IPS-18c (cell line): Measurements from ENCODE around the gene EGFR.
"Not testable (repeated sequence)": the region's sequence is repeated elsewhere in the genome, so short reads cannot be mapped to it uniquely, and the experiment has no call there.

Experiments used
- H3K4me3 ChIP-seq: 2 replicates; pipeline ENCODE4 v1.7.0; 2013; ENCODE audit warnings: low read depth, mild to moderate bottlenecking, low read length, moderate library complexity; ENCODE audit not compliant: insufficient read depth
- H3K9me3 ChIP-seq: one replicate; pipeline ENCODE4 v1.6.1; 2013; ENCODE audit warnings: mild to moderate bottlenecking, low read length, moderate library complexity; ENCODE audit not compliant: control insufficient read depth, insufficient read depth

The EGFR gene

GRCh38 chr7:55026867-55027490 is 8.2 kb downstream of the EGFR start:
- no peak overlapping the region for H3K4me3 ChIP-seq

GRCh38 chr7:55028011-55028410 is 9.2 kb downstream of the EGFR start:
- H3K4me3 ChIP-seq = no peak overlapping the region
- no peaks in the 10 kb centered on the region for H3K9me3 ChIP-seq

More at GRCh38 chr7:55026867-55027490, 8.2 kb downstream of the EGFR start:
- no peaks in the 10 kb centered on the region for H3K9me3 ChIP-seq

- Histone ChIP-seq H3K9me3 (no peaks in the 10 kb centered on the region), H3K4me3 (no peak overlapping the region)
Observed at GRCh38 chr7:55030314-55030713, 11.5 kb downstream of the EGFR start.

GRCh38 chr7:55031075-55031474 is 12.3 kb downstream of the EGFR start:
- Histone ChIP-seq H3K9me3 (no peaks in the 10 kb centered on the region), H3K4me3 (no peak overlapping the region)

- Histone ChIP-seq H3K9me3 (no peaks in the 10 kb centered on the region), H3K4me3 (no peak overlapping the region)
Observed at GRCh38 chr7:55032069-55032699, 13.4 kb downstream of the EGFR start.

- no peak overlapping the region for H3K4me3 ChIP-seq
- no peaks in the 10 kb centered on the region for H3K9me3 ChIP-seq
Observed at GRCh38 chr7:55033236-55033846, 14.5 kb downstream of the EGFR start.

- no peak overlapping the region for H3K4me3 ChIP-seq
- no peaks in the 10 kb centered on the region for H3K9me3 ChIP-seq
Observed at GRCh38 chr7:55034776-55035175, 16.0 kb downstream of the EGFR start.

GRCh38 chr7:55035410-55035809 is 16.6 kb downstream of the EGFR start:
- not testable (repeated sequence) for H3K4me3 ChIP-seq, H3K9me3 ChIP-seq

GRCh38 chr7:55036950-55037736 is 18.3 kb downstream of the EGFR start:
- H3K4me3 ChIP-seq = no peak overlapping the region

GRCh38 chr7:55043691-55044370 is 25.0 kb downstream of the EGFR start:
- Histone ChIP-seq H3K9me3 (no peaks in the 10 kb centered on the region), H3K4me3 (no peak overlapping the region)

More at GRCh38 chr7:55036950-55037736, 18.3 kb downstream of the EGFR start:
- H3K9me3 ChIP-seq = no peaks in the 10 kb centered on the region

- Histone ChIP-seq H3K4me3 (no peak overlapping the region), H3K9me3 (no peaks in the 10 kb centered on the region)
Observed at GRCh38 chr7:55044371-55044717, 25.5 kb downstream of the EGFR start.

- Histone ChIP-seq H3K4me3 (no peak overlapping the region), H3K9me3 (no peaks in the 10 kb centered on the region)
Observed at GRCh38 chr7:55044791-55045190, 26.0 kb downstream of the EGFR start.

- no peaks in the 10 kb centered on the region for H3K9me3 ChIP-seq
Observed at GRCh38 chr7:55046582-55047342, 27.9 kb downstream of the EGFR start.

GRCh38 chr7:55048221-55048859 is 29.5 kb downstream of the EGFR start:
- Histone ChIP-seq H3K4me3 (no peak overlapping the region), H3K9me3 (no peaks in the 10 kb centered on the region)

More at GRCh38 chr7:55046582-55047342, 27.9 kb downstream of the EGFR start:
- no peak overlapping the region for H3K4me3 ChIP-seq

- Histone ChIP-seq H3K4me3 (no peak overlapping the region), H3K9me3 (no peaks in the 10 kb centered on the region)
Observed at GRCh38 chr7:55050281-55050680, 31.5 kb downstream of the EGFR start.

- Histone ChIP-seq H3K9me3 (no peaks in the 10 kb centered on the region), H3K4me3 (no peak overlapping the region)
Observed at GRCh38 chr7:55052081-55052480, 33.3 kb downstream of the EGFR start.
